ENCODE measurements around the gene LCAT. TPM values are rescaled to one million over a fixed set of nuclear protein-coding genes. Genes with fewer than 3 reads are reported as not detected.

The LCAT gene
- polyA plus RNA-seq, 1 donor (not counting 4 experiments of a cell fraction or from before 2014, with no cell fraction given) = 6.5 TPM

- dilution Hi-C loops (cut with MboI; ENCODE audit: extremely low pct_ligation_motif_present, low sequenced_read_pairs) = no loop called here
- Histone ChIP-seq H3K36me3 (ENCODE audit: control insufficient read depth in 2 of 2, extremely low read depth in 1 of 2, insufficient read depth in 2 of 2, low read length in 2 of 2) (peaks cover 74 to 75% of the 10 kb centered on the region in 2 experiments), H2AFZ (ENCODE audit: control insufficient read depth, low read length) (no peak overlapping the region), H3K4me2 (ENCODE audit: control insufficient read depth, extremely low read depth, insufficient read depth, low read depth, low read length) (no peak overlapping the region), H3K27ac (ENCODE audit: control insufficient read depth, insufficient read depth, low read length) (no peak overlapping the region), H3K79me2 (ENCODE audit: control insufficient read depth, insufficient read depth, low read length) (peaks cover 3% of the 10 kb centered on the region), H3K4me3 (ENCODE audit: control insufficient read depth in 2 of 3, extremely low read depth in 1 of 3, insufficient read depth in 2 of 3, low read depth in 1 of 3, low read length in 3 of 3) (no peak overlapping the region), H3K9me1 (ENCODE audit: control insufficient read depth, extremely low read depth, insufficient read depth, low read length) (peaks cover 5% of the 10 kb centered on the region), H4K20me1 (ENCODE audit: control insufficient read depth, extremely low read depth, insufficient read depth, low read length) (peaks cover 5% of the 10 kb centered on the region), H3K9me3 (ENCODE audit: control insufficient read depth, low read depth, low read length) (no peaks in the 10 kb centered on the region), H3K27me3 (ENCODE audit: control insufficient read depth, extremely low read depth, insufficient read depth, low read length) (no peaks in the 10 kb centered on the region), H3K4me1 (ENCODE audit: control insufficient read depth, extremely low read depth, insufficient read depth, low read length) (no peaks in the 10 kb centered on the region), H3K9ac (ENCODE audit: control insufficient read depth, extremely low read depth, insufficient read depth, low read length) (no peak overlapping the region)
- DNase-seq (ENCODE audit: low read depth, low spot score) (no peak), FAIRE-seq (no peak)
- TF ChIP-seq, protein P1, sequence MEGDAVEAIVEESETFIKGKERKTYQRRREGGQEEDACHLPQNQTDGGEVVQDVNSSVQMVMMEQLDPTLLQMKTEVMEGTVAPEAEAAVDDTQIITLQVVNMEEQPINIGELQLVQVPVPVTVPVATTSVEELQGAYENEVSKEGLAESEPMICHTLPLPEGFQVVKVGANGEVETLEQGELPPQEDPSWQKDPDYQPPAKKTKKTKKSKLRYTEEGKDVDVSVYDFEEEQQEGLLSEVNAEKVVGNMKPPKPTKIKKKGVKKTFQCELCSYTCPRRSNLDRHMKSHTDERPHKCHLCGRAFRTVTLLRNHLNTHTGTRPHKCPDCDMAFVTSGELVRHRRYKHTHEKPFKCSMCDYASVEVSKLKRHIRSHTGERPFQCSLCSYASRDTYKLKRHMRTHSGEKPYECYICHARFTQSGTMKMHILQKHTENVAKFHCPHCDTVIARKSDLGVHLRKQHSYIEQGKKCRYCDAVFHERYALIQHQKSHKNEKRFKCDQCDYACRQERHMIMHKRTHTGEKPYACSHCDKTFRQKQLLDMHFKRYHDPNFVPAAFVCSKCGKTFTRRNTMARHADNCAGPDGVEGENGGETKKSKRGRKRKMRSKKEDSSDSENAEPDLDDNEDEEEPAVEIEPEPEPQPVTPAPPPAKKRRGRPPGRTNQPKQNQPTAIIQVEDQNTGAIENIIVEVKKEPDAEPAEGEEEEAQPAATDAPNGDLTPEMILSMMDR (optimal IDR thresholded peaks at IDR 0.05 in 1 of 3, IDR thresholded peaks at IDR 0.05 in 1 of 3, conservative IDR thresholded peaks at IDR 0.05 in 1 of 3; ENCODE audit: extremely low read depth in 1 of 3, insufficient read depth in 2 of 3, low read length in 3 of 3) = no peak
- TF ChIP-seq EZH2 (IDR thresholded peaks at IDR 0.05; ENCODE audit: low read length) = no peak
Observed at GRCh38 chr16:67945392-67945933, 1.5 kb upstream of the LCAT start.

DNA sequence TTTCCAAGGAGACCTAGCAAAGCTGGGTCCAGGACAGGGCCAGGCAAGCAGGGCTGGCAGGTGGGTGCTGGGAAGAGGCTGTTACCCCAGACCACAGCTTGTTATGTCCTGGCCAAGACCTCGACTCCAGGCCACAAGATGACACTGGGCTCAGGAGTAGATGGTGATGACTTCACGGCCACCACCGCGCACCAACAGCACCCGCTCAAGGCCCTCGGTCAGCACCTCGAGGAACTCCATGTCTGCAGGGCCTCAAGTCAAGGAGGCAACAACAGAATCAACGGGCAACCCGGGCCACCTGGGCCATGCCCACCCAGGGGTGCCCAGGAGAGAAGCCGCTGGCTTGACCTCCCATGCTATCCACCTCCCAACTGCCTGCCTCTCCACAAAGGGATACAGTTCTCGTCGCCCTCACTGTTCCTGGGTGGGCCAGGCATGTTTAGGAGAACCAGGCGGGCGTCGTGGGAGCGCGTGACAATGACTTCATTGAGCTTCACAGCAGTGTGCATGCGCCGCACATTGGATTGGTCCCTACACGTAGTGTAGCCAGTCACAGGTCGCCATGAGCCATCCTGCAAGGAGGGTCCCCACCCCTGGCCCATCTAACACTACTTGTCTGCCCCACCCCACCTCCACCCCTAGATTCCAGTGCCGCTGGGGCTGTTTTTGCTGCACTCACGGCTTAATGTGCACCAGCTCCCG, 921 bp upstream of the LCAT start:
- no peak for DNase-seq (ENCODE audit: low read depth, low spot score)
- TF ChIP-seq, protein P1 (optimal IDR thresholded peaks at IDR 0.05 in 1 of 3, IDR thresholded peaks at IDR 0.05 in 1 of 3, conservative IDR thresholded peaks at IDR 0.05 in 1 of 3; ENCODE audit: extremely low read depth in 1 of 3, insufficient read depth in 2 of 3, low read length in 3 of 3) = no peak
- no peak for TF ChIP-seq EZH2 (IDR thresholded peaks at IDR 0.05; ENCODE audit: low read length)
- H3K27me3 ChIP-seq (ENCODE audit: control insufficient read depth, extremely low read depth, insufficient read depth, low read length) = no peaks in the 10 kb centered on the region
- H3K4me1 ChIP-seq (ENCODE audit: control insufficient read depth, extremely low read depth, insufficient read depth, low read length) = no peaks in the 10 kb centered on the region
- H3K79me2 ChIP-seq (ENCODE audit: control insufficient read depth, insufficient read depth, low read length) = peaks cover 8% of the 10 kb centered on the region
- no peak overlapping the region for H2AFZ ChIP-seq (ENCODE audit: control insufficient read depth, low read length)
- H3K36me3 ChIP-seq (ENCODE audit: control insufficient read depth in 2 of 2, extremely low read depth in 1 of 2, insufficient read depth in 2 of 2, low read length in 2 of 2) = peaks cover 70 to 75% of the 10 kb centered on the region in 2 experiments
- no peak overlapping the region for H3K27ac ChIP-seq (ENCODE audit: control insufficient read depth, insufficient read depth, low read length)
- H3K4me3 ChIP-seq (ENCODE audit: control insufficient read depth in 2 of 3, extremely low read depth in 1 of 3, insufficient read depth in 2 of 3, low read depth in 1 of 3, low read length in 3 of 3) = no peak overlapping the region
- no peak for FAIRE-seq
- H3K9me3 ChIP-seq (ENCODE audit: control insufficient read depth, low read depth, low read length) = no peaks in the 10 kb centered on the region
- peaks cover 3% of the 10 kb centered on the region for H4K20me1 ChIP-seq (ENCODE audit: control insufficient read depth, extremely low read depth, insufficient read depth, low read length)
- H3K9ac ChIP-seq (ENCODE audit: control insufficient read depth, extremely low read depth, insufficient read depth, low read length) = no peak overlapping the region
- dilution Hi-C loops (cut with MboI; ENCODE audit: extremely low pct_ligation_motif_present, low sequenced_read_pairs) = no loop called here
- no peak overlapping the region for H3K4me2 ChIP-seq (ENCODE audit: control insufficient read depth, extremely low read depth, insufficient read depth, low read depth, low read length)
- H3K9me1 ChIP-seq (ENCODE audit: control insufficient read depth, extremely low read depth, insufficient read depth, low read length) = peaks cover 5% of the 10 kb centered on the region
